Measurements from ENCODE around the gene SLC47A1. TPM values are rescaled to one million over a fixed set of nuclear protein-coding genes. Genes with fewer than 3 reads are reported as not detected.

The SLC47A1 gene
- total and polyA plus RNA-seq, 2 donors (not counting 1 experiment from before 2014, with no cell fraction given), result not detected

DNA sequence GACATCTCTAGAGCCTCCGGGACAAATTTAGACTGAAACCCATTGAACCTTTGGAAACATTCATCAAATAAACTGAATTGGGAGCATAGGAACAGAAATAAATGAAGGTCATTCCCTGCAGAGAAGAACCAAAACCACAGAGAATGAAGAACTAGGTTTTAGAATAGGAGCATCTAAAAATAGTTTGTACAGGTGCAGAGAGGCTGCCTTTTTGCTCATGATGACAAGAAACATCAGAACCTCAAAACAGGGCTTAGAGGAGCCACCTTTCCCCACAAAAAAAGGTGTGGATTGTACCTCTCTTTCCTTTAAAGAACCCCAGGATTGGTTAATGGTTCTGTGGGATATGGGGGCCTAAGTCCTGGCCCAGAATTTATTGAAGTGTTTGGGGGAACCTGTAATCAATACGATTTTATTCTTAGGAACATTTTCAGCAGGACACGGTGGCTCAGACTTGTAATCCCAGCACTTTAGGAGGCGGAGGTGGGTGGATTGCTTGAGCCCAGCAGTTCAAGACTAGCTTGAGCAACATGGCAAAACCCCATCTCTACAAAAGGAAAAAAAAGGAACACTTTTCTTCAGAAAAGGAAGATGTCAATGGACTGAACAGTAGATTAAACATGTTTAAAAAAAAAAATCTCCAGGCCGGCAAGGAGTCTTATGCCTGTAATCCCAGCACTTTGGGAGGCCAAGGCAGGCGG lies 37.7 kb upstream of the SLC47A1 start:
- intact Hi-C loops (cut with micrococcal nuclease), result no loop called here
- no peak overlapping the region for H2AFZ ChIP-seq (ENCODE audit: insufficient read depth, low read depth, low read length, poor library complexity, severe bottlenecking)
- ATAC-seq (ENCODE audit: low read depth), result no peak

More for the DNA sequence above, 37.7 kb upstream of the SLC47A1 start:
- Histone ChIP-seq H3K4me3 (ENCODE audit: control extremely low read depth in 1 of 5, extremely low read depth in 1 of 5, insufficient read depth in 1 of 5, low read depth in 2 of 5, low read length in 4 of 5) (no peak overlapping the region), H3K9ac (ENCODE audit: low read length) (no peak overlapping the region), H3K4me1 (ENCODE audit: control insufficient read depth in 2 of 2, insufficient read depth in 2 of 2, low read length in 2 of 2) (peaks cover 7 to 13% of the 10 kb centered on the region in 2 donors), H3K9me3 (ENCODE audit: control extremely low read depth in 1 of 3, control insufficient read depth in 2 of 3, insufficient read depth in 1 of 3, low read length in 2 of 3) (peaks cover 0 to 4% (median 0%) of the 10 kb centered on the region in 3 donors), H4K20me1 (ENCODE audit: control insufficient read depth, insufficient read depth, low read length, poor library complexity, severe bottlenecking) (no peaks in the 10 kb centered on the region), H3K27me3 (replicated peaks in 1 of 4; ENCODE audit: control extremely low read depth in 1 of 4, control insufficient read depth in 3 of 4, insufficient read depth in 4 of 4, low read length in 3 of 4) (peaks cover 0 to 4% (median under 1%) of the 10 kb centered on the region in 4 experiments), H3K4me2 (replicated peaks; ENCODE audit: low read depth, low read length, poor library complexity, severe bottlenecking) (no peak overlapping the region), H3K27ac (ENCODE audit: low read length in 2 of 2) (no peak overlapping the region), H3K79me2 (ENCODE audit: control insufficient read depth, insufficient read depth, low read length) (no peaks in the 10 kb centered on the region), H3K36me3 (replicated peaks in 1 of 2; ENCODE audit: control extremely low read depth in 1 of 2, control insufficient read depth in 1 of 2, extremely low read depth in 1 of 2, insufficient read depth in 2 of 2, low read length in 1 of 2) (no peaks in the 10 kb centered on the region)
- ChIA-PET CTCF (no interaction called here), POLR2A (no interaction called here)
- DNase-seq, result no peak
- H3K27ac Mint-ChIP-seq, result no peak overlapping the region
- WGBS (ENCODE audit: insufficient coverage), result 63% methylated on average over 2 of the region's 6 CpGs
- peaks cover 8% of the 10 kb centered on the region for H3K4me1 Mint-ChIP-seq
- peaks cover 5% of the 10 kb centered on the region for H3K27me3 Mint-ChIP-seq
- H3K9me3 Mint-ChIP-seq (ENCODE audit: insufficient read depth), result no peaks in the 10 kb centered on the region
- H3K4me3 Mint-ChIP-seq, result no peak overlapping the region
- TF ChIP-seq CTCF (IDR thresholded peaks at IDR 0.05) (no peak), EZH2 (IDR thresholded peaks at IDR 0.05; ENCODE audit: borderline replicate concordance, insufficient read depth, low read depth, low read length, poor library complexity, severe bottlenecking) (no peak)
